SU-DHL-6 (cell line): ENCODE measurements around the gene SEPTIN10.

Source experiments
- H2AFZ ChIP-seq: fragments of 200-600 bp; sonication (generic); 2 replicates; pipeline ENCODE4 v1.6.1; 2014; ENCODE audit warnings: low read depth, mild to moderate bottlenecking, moderate library complexity, mixed read lengths, antibody characterized with exemption, low read length; ENCODE audit not compliant: severe bottlenecking
- H3F3A ChIP-seq: fragments of 200-600 bp; shearing (Covaris generic); 2 replicates; pipeline ENCODE4 v1.6.0; 2016; ENCODE audit warnings: antibody characterized with exemption, mild to moderate bottlenecking; ENCODE audit not compliant: insufficient read depth
- H3K27ac ChIP-seq: fragments of 200-600 bp; sonication (generic); 2 replicates; pipeline ENCODE4 v1.5.1; 2016; ENCODE audit warnings: low read depth, mild to moderate bottlenecking, low read length, moderate library complexity, mixed read lengths
- H3K27me3 ChIP-seq: fragments of 200-600 bp; sonication (generic), shearing (Covaris generic); 2 replicates; pipeline ENCODE4 v1.6.0; 2014; ENCODE audit warnings: mild to moderate bottlenecking, low read length
- H3K36me3 ChIP-seq: fragments of 200-600 bp; sonication (generic); 2 replicates; pipeline ENCODE4 v1.6.1; 2014; ENCODE audit warnings: mild to moderate bottlenecking, low read length, mixed read lengths
- H3K4me2 ChIP-seq: fragments of 300-600, 200-600 bp; shearing (Covaris generic), sonication (generic); 2 replicates; pipeline ENCODE4 v1.6.0; 2014; ENCODE audit warnings: low read length, low read depth, mild to moderate bottlenecking; ENCODE audit not compliant: poor library complexity, severe bottlenecking
- H3K4me3 ChIP-seq: fragments of 200-600 bp; sonication (generic); 2 replicates; pipeline ENCODE4 v1.5.1; 2014; ENCODE audit warnings: antibody characterized with exemption, low read length, mild to moderate bottlenecking, mixed read lengths; ENCODE audit not compliant: insufficient read depth, poor library complexity, severe bottlenecking
- H3K79me2 ChIP-seq: fragments of 200-600 bp; sonication (generic); 2 replicates; pipeline ENCODE4 v1.6.1; 2014; ENCODE audit warnings: mild to moderate bottlenecking, low read length, moderate library complexity; ENCODE audit not compliant: insufficient read depth
- H3K9ac ChIP-seq: fragments of 200-600 bp; sonication (generic); 2 replicates; pipeline ENCODE4 v1.7.0; 2014; ENCODE audit warnings: mild to moderate bottlenecking, low read length
- H3K9me2 ChIP-seq: fragments of 200-600 bp; sonication (generic); replicated peaks from 2 replicates; pipeline ENCODE4 v1.6.1; 2014; ENCODE audit warnings: low read length; ENCODE audit not compliant: insufficient read depth
- H3K9me3 ChIP-seq: fragments of 200-600 bp; sonication (generic); 2 replicates; pipeline ENCODE4 v1.6.1; 2014; ENCODE audit warnings: low read length, mixed read lengths; ENCODE audit not compliant: insufficient read depth
- H4K20me1 ChIP-seq: fragments of 200-600 bp; sonication (generic); 2 replicates; pipeline ENCODE4 v1.6.1; 2014; ENCODE audit warnings: low read depth, mild to moderate bottlenecking, antibody characterized with exemption, low read length, moderate library complexity, mixed read lengths
- EZH2phosphoT487 ChIP-seq: fragments of 200-600 bp; sonication (generic), shearing (Covaris generic); conservative IDR thresholded peaks from 2 replicates; pipeline ENCODE4 v1.6.1; 2018; ENCODE audit warnings: mild to moderate bottlenecking, antibody characterized with exemption, low read length, moderate library complexity, mixed read lengths
- TF ChIP-seq, protein P1 (sequence below): fragments of 200-600 bp; sonication (generic); IDR thresholded peaks from one replicate; pipeline ENCODE4 v1.5.1; 2017; ENCODE audit warnings: antibody characterized with exemption, mild to moderate bottlenecking, low read length, moderate library complexity; ENCODE audit not compliant: insufficient read depth, poor library complexity, severe bottlenecking

SEPTIN10 gene

GRCh38 chr2:109563980-109564550 lies 49.7 kb downstream of the SEPTIN10 start:
- Histone ChIP-seq H3K27me3 (no peaks in the 10 kb centered on the region), H2AFZ (no peak overlapping the region), H3K9me3 (no peaks in the 10 kb centered on the region), H3K79me2 (no peaks in the 10 kb centered on the region), H3K9me2 (no peaks in the 10 kb centered on the region), H3K4me3 (no peak overlapping the region), H4K20me1 (no peaks in the 10 kb centered on the region), H3K36me3 (no peaks in the 10 kb centered on the region), H3K27ac (no peak overlapping the region), H3K4me2 (no peak overlapping the region), H3K9ac (no peak overlapping the region), H3F3A (no peaks in the 10 kb centered on the region)
- no peak for TF ChIP-seq EZH2phosphoT487
- TF ChIP-seq, protein P1, sequence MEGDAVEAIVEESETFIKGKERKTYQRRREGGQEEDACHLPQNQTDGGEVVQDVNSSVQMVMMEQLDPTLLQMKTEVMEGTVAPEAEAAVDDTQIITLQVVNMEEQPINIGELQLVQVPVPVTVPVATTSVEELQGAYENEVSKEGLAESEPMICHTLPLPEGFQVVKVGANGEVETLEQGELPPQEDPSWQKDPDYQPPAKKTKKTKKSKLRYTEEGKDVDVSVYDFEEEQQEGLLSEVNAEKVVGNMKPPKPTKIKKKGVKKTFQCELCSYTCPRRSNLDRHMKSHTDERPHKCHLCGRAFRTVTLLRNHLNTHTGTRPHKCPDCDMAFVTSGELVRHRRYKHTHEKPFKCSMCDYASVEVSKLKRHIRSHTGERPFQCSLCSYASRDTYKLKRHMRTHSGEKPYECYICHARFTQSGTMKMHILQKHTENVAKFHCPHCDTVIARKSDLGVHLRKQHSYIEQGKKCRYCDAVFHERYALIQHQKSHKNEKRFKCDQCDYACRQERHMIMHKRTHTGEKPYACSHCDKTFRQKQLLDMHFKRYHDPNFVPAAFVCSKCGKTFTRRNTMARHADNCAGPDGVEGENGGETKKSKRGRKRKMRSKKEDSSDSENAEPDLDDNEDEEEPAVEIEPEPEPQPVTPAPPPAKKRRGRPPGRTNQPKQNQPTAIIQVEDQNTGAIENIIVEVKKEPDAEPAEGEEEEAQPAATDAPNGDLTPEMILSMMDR: no peak

DNA sequence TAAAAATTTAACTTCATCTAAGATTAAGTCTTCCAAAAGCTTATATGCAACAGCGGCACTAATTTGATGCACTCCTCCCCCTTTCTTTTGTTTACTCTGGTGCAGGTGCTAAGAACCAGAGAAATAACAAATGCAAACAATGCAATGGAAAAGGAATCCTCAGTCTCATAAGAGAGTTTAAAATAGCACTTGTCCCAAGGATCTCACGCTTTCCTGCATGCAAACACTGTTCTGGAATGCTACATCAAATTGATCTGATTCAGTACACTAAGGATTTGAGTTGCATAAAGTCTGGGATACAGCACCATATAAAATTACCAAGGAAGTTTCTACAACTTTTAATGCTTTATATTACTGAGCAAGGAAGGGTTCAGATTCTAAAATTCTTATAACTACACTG lies 50.5 kb downstream of the SEPTIN10 start:
- Histone ChIP-seq H4K20me1 (no peaks in the 10 kb centered on the region), H3K27ac (no peak overlapping the region), H3K27me3 (no peaks in the 10 kb centered on the region), H3F3A (no peaks in the 10 kb centered on the region), H2AFZ (no peak overlapping the region), H3K36me3 (no peaks in the 10 kb centered on the region), H3K9ac (no peak overlapping the region), H3K4me3 (no peak overlapping the region), H3K9me3 (no peaks in the 10 kb centered on the region), H3K4me2 (no peak overlapping the region), H3K79me2 (no peaks in the 10 kb centered on the region), H3K9me2 (no peaks in the 10 kb centered on the region)
- no peak for TF ChIP-seq EZH2phosphoT487
- TF ChIP-seq, protein P1: no peak

GRCh38 chr2:109562421-109562820 lies 51.3 kb downstream of the SEPTIN10 start:
- Histone ChIP-seq H3F3A (no peaks in the 10 kb centered on the region), H3K9me3 (no peaks in the 10 kb centered on the region), H3K4me3 (no peak overlapping the region), H3K4me2 (no peak overlapping the region), H3K36me3 (no peaks in the 10 kb centered on the region), H2AFZ (no peak overlapping the region), H3K9ac (no peak overlapping the region), H3K27ac (no peak overlapping the region), H3K27me3 (no peaks in the 10 kb centered on the region), H3K9me2 (no peaks in the 10 kb centered on the region), H3K79me2 (no peaks in the 10 kb centered on the region), H4K20me1 (no peaks in the 10 kb centered on the region)
- TF ChIP-seq, protein P1: no peak
- TF ChIP-seq EZH2phosphoT487: no peak
